Left forelimb (tissue), 1 donor: ENCODE measurements around the gene TRAK2.
"Not testable (repeated sequence)": the region's sequence is repeated elsewhere in the genome, so short reads cannot be mapped to it uniquely, and the experiment has no call there.

Experiments used
- DNase-seq: peaks from one replicate; pipeline ENCODE4 v3.0.0-alpha.2; 2018; ENCODE audit warnings: low spot score

The TRAK2 gene

DNA sequence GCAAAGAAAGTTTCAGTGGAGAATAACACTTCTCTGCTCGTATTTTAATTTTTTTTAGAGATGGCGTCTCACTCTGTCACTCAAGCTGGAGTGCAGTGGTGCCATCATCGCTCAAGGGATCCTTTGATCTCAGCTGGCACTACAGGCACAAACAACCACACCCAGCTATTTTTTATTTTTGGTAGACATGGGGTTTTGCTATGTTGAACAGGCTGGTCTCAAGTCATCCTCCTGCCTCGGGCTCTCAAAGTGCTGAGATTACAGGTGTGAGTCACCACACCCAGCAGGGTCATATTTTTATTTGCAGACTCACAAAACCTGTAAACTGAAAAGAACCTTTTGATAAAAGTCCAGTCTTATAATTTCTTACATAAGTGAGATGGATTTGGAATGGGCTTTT, 2.6 kb downstream of the TRAK2 start:
- DNase-seq, result no peak

DNA sequence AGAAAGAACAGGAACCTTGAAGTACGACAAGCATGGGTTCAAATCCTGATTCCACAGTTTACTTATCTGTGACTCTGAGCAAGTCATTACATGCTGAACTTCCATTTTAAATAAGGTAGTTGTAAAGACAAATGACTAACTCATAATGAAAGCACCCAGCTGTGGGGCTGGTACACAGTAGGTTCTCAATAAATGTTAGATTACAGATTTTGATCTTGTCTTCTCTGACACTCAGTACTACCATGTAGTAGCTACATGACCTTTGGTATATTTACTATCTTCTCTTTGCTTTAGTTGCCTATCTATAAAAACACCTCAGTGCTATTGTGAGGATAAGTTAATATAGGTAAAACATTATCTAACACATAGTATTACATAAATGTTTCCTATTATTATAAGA, 3.2 kb downstream of the TRAK2 start:
- DNase-seq, result no peak

DNA sequence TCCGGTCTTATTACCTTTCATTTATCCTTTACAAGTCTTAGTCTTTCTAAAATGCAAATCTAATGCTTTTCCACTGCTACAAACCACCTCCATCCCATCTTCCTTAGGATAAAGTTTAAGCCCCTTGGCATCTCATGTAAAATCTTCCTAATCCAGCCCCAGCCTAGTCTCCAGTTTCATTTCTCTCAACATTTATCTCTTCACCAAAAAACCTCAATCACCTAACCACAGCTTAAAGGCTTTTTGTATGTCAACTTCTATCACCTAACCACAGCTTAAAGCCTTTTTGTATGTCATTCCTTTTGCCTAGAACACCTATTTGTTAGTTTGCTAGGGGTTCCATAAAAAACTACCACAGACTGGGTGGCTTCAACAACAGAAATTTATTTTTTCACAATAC, 4.2 kb downstream of the TRAK2 start:
- DNase-seq, result no peak

GRCh38 chr2:201444746-201445465, 6.4 kb downstream of the TRAK2 start:
- no peak for DNase-seq

GRCh38 chr2:201441409-201441808, 9.8 kb downstream of the TRAK2 start:
- no peak for DNase-seq

GRCh38 chr2:201440182-201440581, 11.1 kb downstream of the TRAK2 start:
- no peak for DNase-seq

DNA sequence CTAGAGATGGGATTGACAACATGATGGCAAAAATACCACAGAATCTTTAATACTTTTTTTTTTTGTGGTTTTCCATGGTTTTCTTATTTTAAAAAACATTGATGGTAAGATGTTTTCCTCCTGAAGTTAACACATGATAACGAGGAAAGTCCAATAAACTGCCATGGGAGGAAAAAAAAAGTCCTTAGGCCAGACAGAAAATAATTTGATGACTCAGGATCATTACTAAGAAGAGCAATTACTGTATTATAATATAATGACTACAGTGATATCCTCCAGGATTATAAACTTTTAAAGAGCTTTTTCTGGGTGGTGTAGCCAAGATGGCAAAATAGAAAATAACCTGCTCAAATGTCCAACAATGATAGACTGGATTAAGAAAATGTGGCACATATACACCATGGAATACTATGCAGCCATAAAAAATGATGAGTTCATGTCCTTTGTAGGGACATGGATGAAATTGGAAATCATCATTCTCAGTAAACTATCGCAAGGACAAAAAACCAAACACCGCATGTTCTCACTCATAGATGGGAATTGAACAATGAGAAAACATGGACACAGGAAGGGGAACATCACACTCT, 11.8 kb downstream of the TRAK2 start:
- not testable (repeated sequence) for DNase-seq

GRCh38 chr2:201436141-201436540, 15.1 kb downstream of the TRAK2 start:
- DNase-seq, result no peak

DNA sequence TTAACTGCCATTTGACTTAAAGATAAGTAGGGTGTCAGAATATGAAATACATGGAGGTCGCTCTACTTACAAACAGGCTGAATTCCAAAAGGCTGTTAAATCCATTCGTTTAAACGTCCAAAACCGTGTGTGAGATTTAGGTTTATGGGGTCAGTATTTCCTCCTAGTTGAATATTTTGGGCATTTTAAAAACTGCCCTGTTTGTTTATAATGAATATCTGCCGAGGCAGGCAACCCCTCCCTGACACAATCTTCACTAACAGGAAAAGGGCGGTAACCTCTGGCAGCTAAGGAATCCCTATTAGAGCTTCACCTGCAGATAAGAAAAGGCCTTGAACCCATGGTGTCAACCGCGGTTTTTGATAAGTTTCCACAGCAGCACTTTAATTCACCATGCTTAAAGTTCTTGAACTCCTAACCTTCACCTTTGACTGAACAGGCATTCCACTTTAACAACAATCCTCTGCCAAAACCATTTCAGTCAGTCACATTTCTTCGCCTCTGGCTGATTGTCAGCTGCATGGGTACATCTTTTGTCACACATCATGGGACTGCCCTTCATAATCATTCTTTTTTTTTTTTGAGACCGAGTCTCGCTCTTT, 17.8 kb downstream of the TRAK2 start:
- no peak for DNase-seq

DNA sequence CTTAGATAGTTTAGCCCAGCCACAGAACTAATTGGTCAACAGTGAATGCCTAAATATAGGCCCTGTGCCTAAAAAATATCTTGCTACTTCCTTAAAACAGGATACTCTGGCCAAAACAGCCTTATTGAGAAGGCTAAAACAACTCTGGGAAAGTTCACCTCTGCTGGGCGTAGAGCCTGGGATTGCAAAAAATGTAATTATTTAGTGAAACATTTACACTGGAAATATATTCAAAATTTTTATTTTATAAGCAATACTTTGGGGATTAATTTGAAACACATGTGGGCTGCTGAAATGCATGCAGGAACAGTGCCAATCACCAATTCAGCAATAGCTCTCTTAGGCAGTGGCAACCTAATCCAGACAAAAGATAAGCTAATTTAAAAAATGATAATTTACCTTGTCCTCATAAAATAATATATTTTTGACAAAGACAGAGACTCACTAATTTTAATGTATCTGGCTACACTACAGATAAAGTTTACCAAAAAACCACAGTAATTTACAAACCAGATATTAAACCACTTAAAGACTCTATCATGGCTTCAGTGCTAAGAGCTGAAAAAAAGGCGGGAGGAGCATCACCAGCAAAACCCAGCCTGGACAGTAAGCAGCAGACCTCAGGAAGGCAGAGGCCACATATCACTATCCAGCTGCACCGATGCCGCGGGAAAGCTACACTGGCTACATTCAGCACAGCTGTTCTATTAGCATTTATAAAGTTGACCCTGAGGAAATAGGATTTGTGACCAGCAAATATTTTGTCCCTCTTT, 18.5 kb downstream of the TRAK2 start:
- no peak for DNase-seq

GRCh38 chr2:201432038-201432620, 19.1 kb downstream of the TRAK2 start:
- no peak for DNase-seq

- DNase-seq, result no peak
Observed at GRCh38 chr2:201430839-201431238, 20.4 kb downstream of the TRAK2 start.

GRCh38 chr2:201430322-201430721, 20.9 kb downstream of the TRAK2 start:
- not testable (repeated sequence) for DNase-seq

DNA sequence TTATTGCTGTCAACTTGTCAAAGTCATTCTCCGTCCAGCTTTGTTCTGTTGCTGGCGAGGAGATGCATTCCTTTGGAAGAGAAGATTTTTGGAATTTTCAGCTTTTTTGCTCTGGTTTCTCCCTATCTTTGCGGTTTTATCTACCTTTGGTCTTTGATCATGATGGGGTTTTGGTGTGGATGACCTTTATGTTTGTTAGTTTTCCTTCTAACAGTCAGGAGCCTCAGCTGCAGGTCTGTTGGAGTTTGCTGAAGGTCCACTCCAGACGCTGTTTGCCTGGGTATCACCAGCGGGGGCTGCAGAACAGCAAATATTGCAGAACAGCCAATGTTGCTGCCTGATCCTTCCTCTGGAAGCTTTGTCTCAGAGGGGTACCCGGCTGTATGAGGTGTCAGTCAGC, 21.4 kb downstream of the TRAK2 start:
- DNase-seq, result not testable (repeated sequence)

DNA sequence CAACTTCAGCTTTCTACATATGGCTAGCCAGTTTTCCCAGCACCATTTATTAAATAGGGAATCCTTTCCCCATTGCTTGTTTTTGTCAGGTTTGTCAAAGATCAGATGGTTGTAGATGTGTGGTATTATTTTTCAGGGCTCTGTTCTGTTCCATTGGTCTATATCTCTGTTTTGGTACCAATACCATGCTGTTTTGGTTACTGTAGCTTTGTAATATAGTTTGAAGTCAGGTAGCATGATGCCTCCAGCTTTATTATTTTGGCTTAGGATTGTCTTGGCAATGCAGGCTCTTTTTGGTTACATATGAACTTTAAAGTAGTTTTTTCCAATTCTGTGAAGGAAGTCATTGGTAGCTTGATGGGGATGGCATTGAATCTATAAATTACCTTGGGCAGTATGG, 22.9 kb downstream of the TRAK2 start:
- DNase-seq, result not testable (repeated sequence)

DNA sequence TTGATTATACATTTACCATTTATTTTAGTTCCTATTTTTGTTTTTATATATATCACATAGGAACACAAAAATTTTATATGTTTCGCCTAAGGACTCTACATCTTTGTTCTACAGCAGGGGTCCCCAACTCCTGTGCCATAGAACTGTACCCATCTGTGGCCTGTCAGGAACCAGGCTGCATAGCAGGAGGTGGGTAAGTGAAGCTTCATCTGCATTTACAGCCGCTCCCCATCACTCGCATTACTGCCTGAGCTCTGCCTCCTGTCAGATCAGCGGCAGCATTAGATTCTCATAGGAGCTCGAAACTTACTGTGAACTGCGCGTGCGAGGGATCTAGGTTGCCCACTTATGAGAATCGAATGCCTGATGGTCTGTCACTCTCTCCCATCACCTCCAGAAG, 25.3 kb downstream of the TRAK2 start:
- DNase-seq, result no peak

- no peak for DNase-seq
Observed at GRCh38 chr2:201420442-201421113, 30.7 kb downstream of the TRAK2 start.

- no peak for DNase-seq
Observed at GRCh38 chr2:201419986-201420385, 31.3 kb downstream of the TRAK2 start.

GRCh38 chr2:201419057-201419635, 32.1 kb downstream of the TRAK2 start:
- no peak for DNase-seq

GRCh38 chr2:201415149-201415548, 36.1 kb downstream of the TRAK2 start:
- no peak for DNase-seq
